ENCODE results near the gene FGF12.

FGF12 gene

DNA sequence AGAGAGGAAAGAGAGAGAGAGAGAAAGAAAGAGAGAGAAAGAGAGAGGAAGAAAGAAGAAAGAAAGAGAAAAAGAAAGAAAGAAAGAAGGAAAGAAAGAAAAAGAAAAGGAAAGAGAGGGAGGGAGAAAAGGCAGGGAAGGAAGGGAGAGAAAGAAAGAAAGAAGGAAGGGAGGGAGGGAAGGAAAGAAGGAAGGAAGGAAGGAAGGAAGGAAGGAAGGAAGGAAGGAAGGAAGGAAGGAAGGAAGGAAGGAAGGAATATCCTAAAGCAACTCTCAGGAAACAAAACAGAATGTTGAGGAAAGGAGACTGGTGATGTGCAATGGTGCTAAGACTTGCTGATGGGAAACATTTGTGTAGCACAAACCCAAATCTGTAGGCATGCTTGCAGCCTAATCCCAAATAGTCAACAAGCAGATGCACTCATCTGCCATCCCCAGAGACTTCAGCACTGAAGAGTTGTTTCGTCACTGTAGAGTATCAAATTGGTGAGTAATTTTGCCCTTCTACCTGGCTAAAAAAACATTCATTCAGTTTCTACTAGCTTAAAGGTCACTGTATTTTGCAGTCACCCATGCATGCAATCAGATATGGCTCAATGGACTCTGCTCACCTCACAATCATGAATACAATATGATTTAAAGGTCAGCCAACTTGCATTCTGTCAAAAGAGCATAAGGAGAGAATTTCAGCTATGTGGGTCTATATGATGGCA is 480.3 kb downstream of the FGF12 start:
- peak; percentile 77 for FAIRE-seq
- DNase-seq (ENCODE audit: insufficient read length, low spot score), result no peak
- TF ChIP-seq CTCF (IDR thresholded peaks at IDR 0.05; ENCODE audit: insufficient read depth, missing control alignments), result no peak

DNA sequence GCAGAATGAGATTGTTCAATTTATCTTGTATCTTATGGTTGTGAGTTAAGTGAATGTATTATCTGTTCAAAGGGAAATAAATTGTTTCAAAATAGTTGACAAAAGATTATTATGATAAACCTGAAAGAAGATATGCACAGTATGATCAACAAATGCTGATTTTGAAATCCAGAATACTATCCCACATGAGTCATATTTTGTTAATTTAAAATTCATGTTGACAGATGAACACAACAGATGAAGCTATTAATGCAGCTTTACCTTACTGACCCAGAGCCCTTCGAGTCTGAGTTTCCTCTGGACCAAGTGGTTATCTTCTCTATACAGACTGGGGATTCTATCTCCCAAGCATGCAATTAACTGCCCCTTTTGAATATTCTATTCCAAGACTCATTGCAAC is 482.8 kb downstream of the FGF12 start:
- FAIRE-seq (peak; percentile 78), DNase-seq (ENCODE audit: insufficient read length, low spot score) (no peak)
- TF ChIP-seq CTCF (IDR thresholded peaks at IDR 0.05; ENCODE audit: insufficient read depth, missing control alignments), result no peak

GRCh38 chr3:192239956-192240355 is 487.4 kb downstream of the FGF12 start:
- FAIRE-seq (peak; percentile 25), DNase-seq (ENCODE audit: insufficient read length, low spot score) (no peak)
- no peak for TF ChIP-seq CTCF (IDR thresholded peaks at IDR 0.05; ENCODE audit: insufficient read depth, missing control alignments)

GRCh38 chr3:192237992-192238608 is 489.2 kb downstream of the FGF12 start:
- peak; percentile 21 for FAIRE-seq
- no peak for DNase-seq (ENCODE audit: insufficient read length, low spot score)
- TF ChIP-seq CTCF (IDR thresholded peaks at IDR 0.05; ENCODE audit: insufficient read depth, missing control alignments), result no peak

DNA sequence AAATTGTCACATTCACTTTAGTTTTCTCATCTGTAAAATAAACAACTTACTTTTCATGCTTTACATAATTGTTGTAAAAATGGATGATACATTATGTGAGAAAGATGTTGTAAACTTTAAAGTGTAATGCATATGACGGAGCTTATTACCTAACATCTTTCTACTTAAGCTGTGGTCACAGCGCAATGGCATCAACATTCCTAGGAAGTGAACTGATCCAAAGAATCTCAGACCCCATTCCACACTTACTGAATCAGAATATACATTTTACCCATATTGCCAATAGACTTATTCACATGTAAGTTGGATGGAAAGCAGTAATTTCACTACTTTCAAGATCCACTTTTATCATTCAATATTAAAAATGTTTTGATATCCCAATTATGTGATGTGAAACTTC is 497.5 kb downstream of the FGF12 start:
- DNase-seq (ENCODE audit: insufficient read length, low spot score) (no peak), FAIRE-seq (peak; percentile 88)
- no peak for TF ChIP-seq CTCF (IDR thresholded peaks at IDR 0.05; ENCODE audit: insufficient read depth, missing control alignments)

GRCh38 chr3:192224634-192225155 is 502.6 kb downstream of the FGF12 start:
- peak; percentile 25 for FAIRE-seq
- DNase-seq (ENCODE audit: insufficient read length, low spot score), result no peak
- TF ChIP-seq CTCF (IDR thresholded peaks at IDR 0.05; ENCODE audit: insufficient read depth, missing control alignments), result no peak

- FAIRE-seq (no peak), DNase-seq (ENCODE audit: insufficient read length, low spot score) (no peak)
- TF ChIP-seq CTCF (IDR thresholded peaks at IDR 0.05; ENCODE audit: insufficient read depth, missing control alignments), result no peak
Observed at GRCh38 chr3:192223815-192224214, 503.5 kb downstream of the FGF12 start.
